GM19463 (cell line): Measurements from ENCODE around the gene OOSP3.
"Not testable (repeated sequence)": the region's sequence is repeated elsewhere in the genome, so short reads cannot be mapped to it uniquely, and the experiment has no call there.

Source experiments
- ATAC-seq: cut with Tn5 transposase; IDR thresholded peaks from one replicate; pipeline ENCODE4 v1.9.1; 2021; ENCODE audit warnings: mild to moderate bottlenecking, moderate library complexity; ENCODE audit not compliant: unreplicated experiment

The OOSP3 gene, protein sequence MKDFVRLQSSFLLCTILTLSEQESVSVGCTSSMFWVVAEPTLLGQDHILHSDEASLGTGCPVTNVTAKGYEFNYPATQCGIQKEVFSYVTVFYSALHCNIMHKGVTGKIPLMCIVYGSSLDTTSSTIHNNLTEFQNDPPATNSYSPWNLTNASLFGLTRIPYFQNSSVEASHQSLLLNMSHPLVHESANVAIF

DNA sequence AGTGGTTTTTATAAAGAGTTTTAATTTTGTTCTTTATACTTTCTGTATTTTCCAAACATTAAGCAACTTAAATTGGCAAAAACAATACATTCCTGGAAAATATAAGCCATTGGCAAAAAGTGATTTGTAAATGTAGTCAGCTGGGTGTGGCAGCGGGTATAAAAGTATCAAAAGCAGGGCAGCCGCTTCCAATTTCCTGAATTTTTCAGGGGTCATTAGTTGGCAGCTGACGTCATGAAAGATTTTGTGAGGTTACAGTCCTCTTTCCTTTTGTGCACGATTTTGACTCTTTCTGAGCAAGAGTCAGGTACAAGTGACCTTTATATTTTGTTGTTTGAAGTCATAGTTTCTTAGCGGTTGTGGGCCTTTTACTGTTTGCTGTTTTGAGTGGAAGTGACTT lies at the start of gene OOSP3:
Gene OOSP3, plus strand, starts transcription at position 208 of the 400 bp plus-strand sequence. Its CDS starts 27 bp downstream, at position 235.
- ATAC-seq: no peak

DNA sequence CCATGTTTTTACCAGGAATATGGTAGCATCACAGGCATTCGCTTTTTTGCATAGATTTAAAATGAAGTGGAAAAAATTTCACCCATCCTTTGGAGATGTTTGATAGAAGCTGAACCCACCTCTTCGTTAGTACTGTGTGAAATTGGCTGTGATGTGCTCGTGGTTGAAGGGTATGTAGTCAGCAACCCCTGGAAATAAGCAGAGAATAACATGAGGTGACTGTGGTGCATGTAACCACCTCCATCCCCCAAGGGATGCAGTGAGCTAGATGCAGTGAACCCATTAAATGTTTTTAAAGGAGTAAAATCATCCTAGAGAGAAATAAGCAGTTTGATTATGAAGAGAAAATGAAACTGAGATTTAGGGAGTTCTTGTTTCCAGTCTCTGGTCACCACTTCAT lies 49.2 kb upstream of the OOSP3 start:
- ATAC-seq: no peak

DNA sequence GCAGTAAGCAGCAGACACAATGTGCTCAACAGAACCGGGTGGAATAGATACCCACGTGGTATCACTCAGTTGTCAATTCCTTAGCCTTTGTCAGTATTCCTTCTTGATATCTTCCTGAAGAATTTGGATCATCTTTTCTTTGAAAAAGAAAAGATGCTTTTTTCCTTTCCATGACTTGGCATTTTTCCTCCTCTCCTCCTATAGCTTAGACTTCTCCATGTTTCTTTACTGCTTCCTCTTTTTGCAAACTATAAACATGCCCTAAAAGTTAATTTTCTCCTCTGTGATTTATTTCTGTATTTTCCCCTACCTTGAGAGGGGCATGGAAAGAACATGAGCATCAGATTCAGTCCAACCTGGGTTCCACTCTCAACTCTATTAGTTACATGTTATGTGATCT lies 45.0 kb upstream of the OOSP3 start:
- ATAC-seq: no peak

DNA sequence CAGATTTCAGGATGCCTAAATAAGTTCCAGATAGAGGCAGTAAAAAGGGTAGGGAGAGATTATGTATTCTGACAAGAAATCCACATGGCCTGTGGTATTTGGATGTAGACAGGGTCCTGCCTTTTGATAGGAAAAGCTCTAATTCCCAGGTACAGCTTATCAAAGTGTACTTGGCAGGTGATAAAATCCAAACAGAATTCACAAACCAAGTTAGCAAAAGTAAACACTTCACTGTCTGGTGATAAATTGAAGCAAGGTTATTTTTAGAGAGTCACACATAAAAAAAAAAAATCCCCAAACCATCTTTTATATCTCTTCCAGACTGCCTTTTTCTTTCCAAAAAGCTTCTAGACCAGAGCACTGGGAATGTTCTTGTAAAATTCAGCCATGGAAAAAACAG lies 39.0 kb upstream of the OOSP3 start:
- ATAC-seq: no peak

DNA sequence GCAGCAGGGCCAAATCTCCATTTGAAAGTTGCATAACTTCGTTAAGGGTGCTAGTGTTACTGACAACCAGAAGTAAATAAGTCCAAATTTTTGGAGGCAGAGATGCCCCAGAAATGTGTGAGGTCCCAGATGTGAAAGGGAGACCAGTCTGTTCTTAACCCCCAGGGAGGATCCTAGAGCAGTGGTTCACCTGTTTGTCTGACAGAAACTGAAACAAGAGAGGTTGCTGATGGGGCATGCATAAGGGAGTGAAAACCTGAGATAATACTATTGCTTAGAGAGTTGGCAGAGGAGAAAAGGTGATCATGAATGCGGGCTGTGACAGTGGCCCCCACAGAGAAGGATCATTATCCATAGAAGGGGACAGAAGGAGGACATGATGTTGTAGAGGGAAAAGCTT lies 37.1 kb upstream of the OOSP3 start:
- ATAC-seq: peak; percentile 82

DNA sequence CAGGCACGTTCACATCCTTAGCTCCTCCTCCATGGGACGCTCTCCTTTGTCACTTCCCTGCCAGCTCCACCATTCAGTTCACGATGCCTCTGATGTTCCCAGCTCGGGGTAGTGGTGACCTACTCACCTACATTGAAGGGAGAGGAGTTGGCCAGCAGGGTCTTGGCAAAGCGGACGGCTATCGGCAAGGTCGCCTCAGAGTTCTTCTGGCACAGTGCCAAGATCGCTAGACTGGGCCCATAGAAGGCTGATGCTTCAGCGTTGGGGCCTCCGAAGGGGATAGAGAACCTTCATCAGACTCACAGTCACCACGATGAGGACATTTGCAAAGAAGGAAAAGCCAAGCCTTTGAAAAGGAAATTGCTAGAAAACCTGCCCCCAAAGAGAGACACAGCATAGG lies 36.3 kb upstream of the OOSP3 start:
- ATAC-seq: no peak

DNA sequence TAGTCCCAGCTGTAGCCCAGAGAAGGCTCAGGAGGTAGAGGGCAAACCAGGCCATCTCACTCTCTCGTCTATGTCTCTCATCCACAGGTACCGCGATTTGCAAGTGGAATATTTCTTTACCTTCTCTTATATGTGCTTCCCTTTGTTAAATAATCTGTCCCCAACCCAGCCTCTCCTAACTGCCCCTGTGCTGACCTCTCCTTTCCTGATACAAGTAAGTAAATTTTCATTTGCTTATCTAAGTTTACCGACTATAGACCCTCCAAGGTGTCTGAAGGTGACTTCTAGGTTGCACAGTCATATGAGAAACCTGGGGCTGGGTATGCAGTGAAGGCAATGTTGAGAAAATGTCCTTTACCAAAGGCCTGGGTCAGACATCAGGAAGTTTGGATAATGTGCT lies 33.2 kb upstream of the OOSP3 start, which contains the start of gene CBLIF:
Gene CBLIF, minus strand, starts transcription at position 101 of the 400 bp plus-strand sequence. Its CDS starts 46 bp downstream, at position 55.
- no peak for ATAC-seq

DNA sequence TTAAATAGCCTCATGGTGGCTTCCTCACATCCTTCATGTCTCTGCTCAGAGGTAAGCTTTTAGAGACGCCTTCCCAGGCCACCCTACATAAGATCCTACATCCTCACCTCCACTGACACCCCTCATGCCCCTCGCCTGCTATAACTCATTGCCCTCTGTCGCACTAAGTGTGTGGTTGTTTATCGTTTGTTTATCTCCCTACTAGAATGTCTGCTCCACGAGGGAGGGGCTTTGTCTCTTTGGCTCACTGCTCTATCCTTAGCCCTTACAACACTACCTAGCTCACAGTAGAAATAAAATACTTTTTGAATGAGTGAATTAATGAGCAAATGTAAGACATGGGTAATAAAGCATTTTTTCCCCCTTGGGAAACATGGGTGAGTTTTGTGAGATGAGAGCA lies 32.0 kb upstream of the OOSP3 start:
- ATAC-seq: no peak

DNA sequence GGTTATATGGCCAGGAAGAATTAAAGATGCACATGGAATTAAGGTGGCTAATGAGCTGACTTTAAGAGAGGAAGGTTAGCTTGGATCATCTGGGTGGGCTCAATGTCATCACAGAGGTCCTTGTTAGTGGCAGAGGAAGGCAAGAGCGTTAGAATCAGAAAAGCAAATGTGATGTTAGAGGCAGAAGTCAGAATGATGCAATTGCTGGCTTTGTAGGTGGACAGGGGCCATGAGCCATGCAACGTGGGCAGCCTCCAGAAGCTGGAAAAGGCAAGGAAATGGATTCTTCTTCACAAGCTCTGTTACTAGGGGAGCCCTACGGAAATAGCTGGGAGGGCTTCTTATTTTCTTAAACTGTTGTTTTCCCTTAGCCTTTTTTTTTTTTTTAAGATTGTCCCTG lies 31.0 kb upstream of the OOSP3 start:
- no peak for ATAC-seq

DNA sequence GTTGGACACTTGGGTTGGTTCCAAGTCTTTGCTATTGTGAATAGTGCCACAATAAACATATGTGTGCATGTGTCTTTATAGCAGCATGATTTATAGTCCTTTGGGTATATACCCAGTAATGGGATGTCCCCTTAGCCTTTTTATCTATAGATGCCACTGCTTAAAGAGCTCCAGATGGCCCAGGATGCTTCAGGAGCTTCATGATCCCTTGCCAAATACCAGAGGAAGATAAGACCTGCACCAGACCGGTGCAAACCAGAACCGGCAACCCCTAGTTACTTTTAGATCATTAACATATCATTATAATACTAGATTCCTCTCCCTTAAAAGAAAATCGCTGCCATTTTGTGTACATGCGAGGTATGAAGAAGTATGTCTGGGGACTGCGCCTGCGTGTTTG lies 30.1 kb upstream of the OOSP3 start:
- not testable (repeated sequence) for ATAC-seq

DNA sequence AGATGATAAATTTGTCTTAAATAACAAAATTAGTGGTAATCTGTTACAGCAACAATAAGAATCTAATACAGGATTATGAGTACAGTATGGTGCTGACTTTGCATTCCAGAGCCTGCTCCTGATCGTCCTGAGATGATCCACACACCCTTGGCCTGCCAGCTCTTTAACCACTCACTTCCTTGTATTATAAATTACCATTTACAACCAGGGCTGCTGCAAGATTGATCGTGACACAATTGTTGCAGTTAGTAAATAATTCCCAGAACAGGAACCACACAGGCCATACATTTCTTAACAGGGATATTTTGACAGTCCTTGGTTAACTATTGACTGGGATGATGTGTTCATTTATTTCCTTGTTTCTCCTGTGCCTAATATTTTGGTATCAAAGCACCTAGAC lies 29.5 kb upstream of the OOSP3 start:
- peak; percentile 45 for ATAC-seq

DNA sequence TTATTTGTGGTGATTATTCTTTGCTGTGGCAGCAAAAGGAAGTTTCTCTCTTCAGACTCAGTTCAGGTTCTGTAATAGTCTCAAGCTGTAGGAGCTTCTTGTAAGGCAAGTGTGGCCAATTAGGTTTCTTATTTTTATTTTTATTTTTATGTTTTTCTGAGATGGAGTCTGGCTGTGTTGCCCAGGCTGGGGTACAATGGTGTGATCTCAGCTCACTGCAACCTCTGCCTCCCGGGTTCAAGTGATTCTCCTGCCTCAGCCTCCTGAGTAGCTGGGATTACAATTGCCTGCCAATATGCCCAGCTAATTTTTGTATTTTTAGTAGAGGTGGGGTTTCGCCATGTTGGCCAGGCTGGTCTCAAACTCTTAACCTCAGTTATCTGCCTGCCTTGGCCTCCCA lies 29.0 kb upstream of the OOSP3 start:
- ATAC-seq: not testable (repeated sequence)

DNA sequence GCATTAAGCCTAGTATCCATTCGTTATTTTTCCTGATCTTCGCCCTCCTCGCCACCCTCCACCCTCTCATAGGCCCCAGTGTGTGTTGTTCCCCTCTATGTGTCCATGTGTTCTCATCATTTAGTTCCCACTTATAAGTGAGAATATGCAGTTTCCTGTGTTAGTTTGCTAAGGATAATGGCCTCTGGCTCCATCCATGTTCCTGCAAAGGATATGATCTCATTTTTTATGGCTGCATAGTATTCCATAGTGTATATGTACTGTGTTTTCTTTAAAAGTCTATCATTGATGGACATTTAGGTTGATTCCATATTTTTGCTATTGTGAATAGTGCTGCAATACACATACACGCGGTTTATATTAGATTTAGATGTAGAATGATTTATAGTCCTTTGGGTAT lies 27.2 kb upstream of the OOSP3 start:
- ATAC-seq: not testable (repeated sequence)

DNA sequence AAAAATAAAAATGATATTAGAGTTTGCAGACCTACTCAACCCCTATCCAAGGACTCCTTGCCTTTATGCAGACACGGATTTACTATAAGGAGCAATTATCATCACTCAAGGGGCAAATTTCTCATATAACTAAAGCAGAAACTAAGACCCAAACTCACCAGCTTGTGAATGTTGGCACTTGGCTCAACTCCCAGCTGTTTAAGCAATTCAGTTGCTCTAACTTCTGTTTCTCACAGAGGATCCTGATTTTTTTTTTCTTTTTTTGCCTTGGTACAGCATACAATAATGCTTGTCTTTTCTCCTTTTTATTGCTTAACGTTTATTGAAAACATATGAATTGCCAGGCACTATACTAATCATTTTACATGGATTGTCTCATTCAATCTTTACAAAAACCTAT lies 23.7 kb upstream of the OOSP3 start:
- ATAC-seq: no peak

DNA sequence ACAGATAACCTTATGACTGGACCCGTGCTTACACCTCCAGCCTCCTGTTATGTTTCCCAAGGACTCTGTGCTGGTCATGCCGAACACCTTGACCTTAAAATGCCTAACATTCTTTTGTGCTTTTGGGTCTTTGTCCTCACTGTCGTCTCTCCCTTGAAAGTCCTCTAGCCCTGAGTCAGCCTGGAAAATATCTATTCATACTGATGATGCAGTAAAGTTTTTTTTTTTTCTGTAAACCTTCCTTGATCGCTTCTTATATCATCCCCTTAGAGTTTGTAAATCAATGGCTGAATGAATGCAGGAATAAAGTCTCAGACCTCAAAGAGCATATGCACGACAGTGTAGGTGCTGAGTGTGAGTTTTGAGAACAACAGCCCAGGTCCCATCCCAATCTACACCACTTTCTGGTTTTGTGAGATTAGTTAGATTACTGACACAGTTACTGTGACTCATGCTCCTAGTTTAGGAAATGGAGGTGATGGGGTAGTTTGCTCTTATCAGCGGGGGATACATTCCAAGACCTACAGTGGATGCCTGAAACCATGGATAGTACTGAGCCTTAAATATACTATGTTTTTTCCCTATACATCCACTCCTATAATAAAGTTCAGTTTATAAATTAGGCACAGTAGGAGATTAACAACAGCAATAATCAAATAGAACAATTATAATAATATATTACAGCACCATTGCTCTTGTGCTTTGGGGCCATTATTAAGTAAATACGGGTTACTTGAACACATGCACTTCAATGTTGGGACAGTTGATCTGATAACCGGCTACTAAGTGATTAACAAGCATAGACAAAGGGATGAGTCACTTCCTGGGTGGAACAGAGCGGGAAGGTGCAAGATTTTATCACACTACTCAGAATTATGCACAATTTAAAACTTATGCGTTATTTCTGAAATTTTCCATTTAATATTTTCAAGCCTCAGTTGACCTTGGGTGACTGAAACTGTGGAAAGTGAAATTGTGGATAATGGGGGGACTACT lies 20.8 kb upstream of the OOSP3 start:
- ATAC-seq: no peak

DNA sequence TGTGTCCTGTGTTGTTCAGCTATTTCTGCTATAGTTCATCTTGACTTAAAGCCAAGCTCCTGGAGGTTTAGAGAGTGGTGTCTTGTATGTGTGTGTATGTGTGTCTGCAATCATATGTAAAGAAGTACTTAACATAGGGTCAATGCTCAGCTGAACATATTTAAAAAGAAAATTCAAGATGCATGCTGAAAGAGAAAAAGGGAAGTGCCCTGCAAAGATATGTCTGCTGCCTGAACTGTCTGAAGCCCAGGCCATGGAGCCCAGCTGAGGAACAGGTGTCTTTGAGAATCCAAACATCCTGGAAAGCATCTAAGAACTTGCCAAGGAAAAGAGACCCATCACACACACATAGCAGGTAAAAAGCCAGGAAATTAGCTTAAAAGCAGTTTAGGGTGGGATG lies 18.9 kb upstream of the OOSP3 start:
- ATAC-seq: no peak

DNA sequence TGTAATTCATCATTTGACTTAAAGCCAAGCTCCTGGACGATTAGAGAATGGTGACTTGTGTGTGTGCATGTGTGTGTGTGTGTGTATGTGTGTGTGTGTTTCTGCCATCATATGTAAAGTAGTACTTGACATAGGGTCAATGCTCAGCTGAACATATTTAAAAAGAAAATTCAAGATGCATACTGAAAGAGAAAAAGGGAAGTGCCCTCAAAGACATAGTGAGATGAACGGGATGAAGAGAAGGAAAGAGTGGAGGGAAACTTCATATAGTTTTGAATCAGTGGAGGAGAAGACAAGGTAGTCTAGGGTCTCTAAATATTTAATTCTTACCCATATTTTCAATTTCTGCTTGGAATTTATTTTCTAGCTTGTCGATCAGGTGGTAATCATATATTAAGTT lies 16.3 kb upstream of the OOSP3 start:
- ATAC-seq: no peak

DNA sequence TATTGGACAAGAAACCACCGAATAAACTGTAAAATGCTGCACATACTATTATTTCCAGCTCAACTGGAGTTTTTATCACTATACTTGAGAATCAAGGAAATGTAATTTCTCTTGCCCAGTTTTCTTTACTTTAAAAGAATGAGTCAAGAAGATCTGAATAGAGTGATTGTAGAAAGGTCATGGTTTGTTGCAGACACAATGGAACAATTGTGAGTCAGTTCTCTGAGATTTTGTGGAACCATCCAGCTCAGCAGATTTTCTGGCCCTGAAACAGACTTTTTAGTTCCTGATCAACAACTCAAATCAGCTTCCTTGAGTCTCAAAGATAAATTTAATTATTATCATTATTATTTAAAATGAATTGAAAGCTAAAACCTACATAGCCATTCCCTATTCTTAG lies 13.6 kb upstream of the OOSP3 start:
- ATAC-seq: no peak

DNA sequence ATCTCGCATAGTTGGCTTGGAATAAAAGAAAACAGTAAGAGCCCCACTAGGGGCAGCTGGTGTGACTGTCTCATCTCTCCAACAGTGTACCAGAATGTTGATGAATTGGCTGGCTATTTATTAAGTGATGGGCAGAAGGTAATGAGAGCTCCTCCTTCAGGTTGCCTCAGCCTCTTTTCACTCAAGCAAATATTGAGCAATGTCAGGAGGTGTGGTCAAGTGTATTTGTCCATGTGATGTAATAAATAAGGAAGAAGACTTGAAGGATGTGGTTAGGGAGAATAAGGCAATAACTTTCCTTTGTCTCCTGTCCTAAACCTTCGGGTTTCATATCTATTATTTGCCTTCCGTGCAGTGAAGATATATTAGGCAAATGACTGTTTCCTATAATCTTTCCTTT lies 12.2 kb upstream of the OOSP3 start, which contains the start of gene TCN1:
Gene TCN1, minus strand, starts transcription at position 91 of the 400 bp plus-strand sequence. Its CDS starts 17 bp downstream, at position 74.
- ATAC-seq: no peak

DNA sequence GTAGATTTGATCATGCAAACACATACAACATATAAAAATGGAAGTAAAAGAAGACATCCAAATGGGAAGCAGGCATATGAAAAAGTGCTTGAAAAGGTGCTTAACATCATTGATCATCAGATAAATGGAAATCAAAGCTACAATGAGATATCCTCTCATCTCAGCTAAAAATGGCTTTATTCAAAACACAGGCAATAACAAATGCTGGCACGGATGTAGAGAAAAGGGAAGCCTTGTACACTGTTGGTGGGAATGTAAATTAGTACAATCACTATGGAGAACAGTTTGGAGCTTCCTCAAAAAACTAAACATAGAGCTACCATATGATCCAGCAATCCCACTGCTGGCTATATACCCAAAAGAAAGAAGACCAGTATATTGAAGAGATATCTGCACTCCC lies 11.7 kb upstream of the OOSP3 start:
- no peak for ATAC-seq

DNA sequence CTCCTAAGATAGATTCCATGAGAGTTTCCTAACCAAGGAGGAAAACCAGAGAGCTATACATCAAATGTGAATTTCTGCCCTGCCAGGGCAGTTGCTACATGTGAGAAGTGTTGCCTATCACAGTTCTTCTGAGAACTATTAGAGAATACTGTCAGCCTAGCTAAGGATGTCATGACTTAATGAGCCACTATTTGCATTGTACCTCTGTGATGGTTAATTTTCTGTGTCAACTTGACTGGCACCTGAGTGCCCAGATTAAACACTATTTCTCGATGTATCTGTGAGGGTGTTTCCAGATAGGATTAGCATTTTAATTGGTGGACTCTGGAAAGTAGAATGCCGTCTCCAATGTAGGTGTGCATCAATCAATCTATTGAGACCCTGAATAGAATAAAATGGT lies 10.6 kb upstream of the OOSP3 start:
- ATAC-seq: no peak

DNA sequence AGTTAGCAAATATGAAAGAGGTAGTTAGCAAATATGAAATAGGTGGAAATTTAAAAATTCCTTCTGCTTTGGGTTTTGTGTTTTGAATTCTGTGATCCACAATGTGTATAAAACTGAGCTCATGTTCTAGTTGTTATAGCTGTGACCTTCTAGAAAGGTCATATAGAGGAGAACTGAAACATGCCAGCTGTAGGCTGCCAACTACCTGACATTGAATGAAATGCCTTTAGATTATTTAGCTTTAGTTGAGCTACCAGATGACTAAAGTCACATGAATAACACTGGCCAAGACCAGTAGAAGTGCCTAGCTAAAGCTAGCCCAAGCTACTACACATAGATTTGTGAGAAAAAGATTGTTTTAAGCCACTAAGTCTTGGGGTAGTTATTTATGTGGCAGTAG lies 6.5 kb upstream of the OOSP3 start:
- no peak for ATAC-seq
